Neuronal stem cell (in vitro differentiated cells): ENCODE data around the gene PDE5A.

Source experiments
- DNase-seq: peaks from one replicate; pipeline ENCODE4 v3.0.0-alpha.2; 2013; ENCODE audit warnings: low spot score
- H2AFZ ChIP-seq: one replicate; pipeline ENCODE4 v1.6.1; 2013; ENCODE audit warnings: mild to moderate bottlenecking, low read length, inconsistent platforms
- H2AK5ac ChIP-seq: 2 replicates; pipeline ENCODE4 v1.6.1; 2013; ENCODE audit warnings: low read depth, mild to moderate bottlenecking, inconsistent platforms, low read length, moderate library complexity, mixed read lengths
- H2BK120ac ChIP-seq: 2 replicates; pipeline ENCODE4 v1.6.1; 2013; ENCODE audit warnings: low read depth, mild to moderate bottlenecking, inconsistent platforms, low read length, moderate library complexity, mixed read lengths
- H2BK12ac ChIP-seq: one replicate; pipeline ENCODE4 v1.6.1; 2013; ENCODE audit warnings: low read length, inconsistent platforms
- H2BK15ac ChIP-seq: 2 replicates; pipeline ENCODE4 v1.6.1; 2013; ENCODE audit warnings: mild to moderate bottlenecking, low read length, inconsistent platforms, mixed read lengths
- H2BK5ac ChIP-seq: one replicate; pipeline ENCODE4 v1.6.1; 2013; ENCODE audit warnings: inconsistent platforms, mild to moderate bottlenecking, low read length, moderate library complexity
- H3K14ac ChIP-seq: one replicate; pipeline ENCODE4 v1.6.1; 2013; ENCODE audit warnings: low read length, inconsistent platforms
- H3K18ac ChIP-seq: 2 replicates; pipeline ENCODE4 v1.6.1; 2013; ENCODE audit warnings: low read length, inconsistent platforms
- H3K23ac ChIP-seq: 2 replicates; pipeline ENCODE4 v1.6.1; 2013; ENCODE audit warnings: low read depth, mild to moderate bottlenecking, mixed read lengths, low read length, inconsistent platforms; ENCODE audit not compliant: poor library complexity
- H3K27ac ChIP-seq: replicated peaks from 3 replicates; pipeline ENCODE4 v1.5.1; 2013; ENCODE audit warnings: low read length, inconsistent platforms
- H3K27me3 ChIP-seq, 3 experiments: 2 replicates each; pipeline ENCODE4 v1.6.1; 2013; ENCODE audit warnings: low read length in 3 of 3, mild to moderate bottlenecking in 2 of 3, inconsistent platforms in 1 of 3, low read depth in 1 of 3, mixed read lengths in 1 of 3, moderate library complexity in 1 of 3; ENCODE audit not compliant: control insufficient read depth in 3 of 3, insufficient read depth in 3 of 3
- H3K36me3 ChIP-seq, 2 donors: replicated peaks in 1 of 2; 2 replicates each; pipeline ENCODE4 v1.6.1; 2013; ENCODE audit warnings: low read length in 2 of 2; ENCODE audit not compliant: control insufficient read depth in 2 of 2, insufficient read depth in 2 of 2
- H3K4ac ChIP-seq: 2 replicates; pipeline ENCODE4 v1.6.1; 2013; ENCODE audit warnings: inconsistent platforms, mild to moderate bottlenecking, low read length, moderate library complexity
- H3K4me1 ChIP-seq, 2 donors: 1 replicate in 1 of 2; 2 replicates in 1 of 2; pipeline ENCODE4 v1.6.1; 2013; ENCODE audit warnings: low read length in 2 of 2, low read depth in 1 of 2; ENCODE audit not compliant: control insufficient read depth in 2 of 2, insufficient read depth in 1 of 2
- H3K4me2 ChIP-seq: one replicate; pipeline ENCODE4 v1.6.1; 2013; ENCODE audit warnings: mild to moderate bottlenecking, low read length, inconsistent platforms; ENCODE audit not compliant: insufficient read depth, poor library complexity, severe bottlenecking
- H3K4me3 ChIP-seq, 2 donors: 2 replicates each; pipeline ENCODE4 v1.5.1; 2013; ENCODE audit warnings: low read length in 2 of 2, mild to moderate bottlenecking in 2 of 2, inconsistent platforms in 1 of 2, moderate library complexity in 1 of 2
- H3K79me1 ChIP-seq: one replicate; pipeline ENCODE4 v1.6.1; 2013; ENCODE audit warnings: low read depth, mild to moderate bottlenecking, inconsistent platforms, low read length, moderate library complexity
- H3K9ac ChIP-seq: one replicate; pipeline ENCODE4 v1.6.1; 2013; ENCODE audit warnings: mild to moderate bottlenecking, low read depth, low read length, inconsistent platforms; ENCODE audit not compliant: poor library complexity
- H3K9me3 ChIP-seq, 2 donors: replicated peaks in 1 of 2; 2 replicates each; pipeline versions ENCODE3 to v1.6.1; 2013; ENCODE audit warnings: low read length in 2 of 2, mild to moderate bottlenecking in 2 of 2, inconsistent platforms in 1 of 2, low read depth in 1 of 2, mixed read lengths in 1 of 2, moderate library complexity in 1 of 2; ENCODE audit not compliant: control insufficient read depth in 2 of 2, insufficient read depth in 1 of 2
- H4K8ac ChIP-seq: one replicate; pipeline ENCODE4 v1.6.1; 2013; ENCODE audit warnings: low read depth, mild to moderate bottlenecking, inconsistent platforms, low read length, moderate library complexity
- H4K91ac ChIP-seq: one replicate; pipeline ENCODE4 v1.6.1; 2013; ENCODE audit warnings: low read length, low read depth, mild to moderate bottlenecking, inconsistent platforms; ENCODE audit not compliant: poor library complexity
- WGBS, 2 donors: extraction: QIAGEN DNeasy Blood & Tissue Kit; methylation state at CpG; one replicate each; pipeline ENCODE4 v1.1.7; 2013; ENCODE audit warnings: missing lambda C conversion rate in 2 of 2, mixed read lengths in 1 of 2; ENCODE audit not compliant: insufficient read length in 2 of 2, insufficient replicate concordance in 1 of 2; ENCODE audit errors: extremely low coverage in 2 of 2; 5-methylcytosine and 5-hydroxymethylcytosine counted together

The PDE5A gene

GRCh38 chr4:119655111-119655837, 26.7 kb upstream of the PDE5A start:
- DNase-seq = no peak
- Histone ChIP-seq H3K4me2 (no peak overlapping the region), H3K27me3 (no peaks in the 10 kb centered on the region), H3K4me3 (no peak overlapping the region), H3K36me3 (no peaks in the 10 kb centered on the region), H3K9me3 (no peaks in the 10 kb centered on the region), H2BK12ac (no peak overlapping the region), H2AK5ac (no peak overlapping the region), H4K91ac (no peak overlapping the region), H3K4me1 (no peaks in the 10 kb centered on the region), H3K23ac (no peak overlapping the region), H3K4ac (no peak overlapping the region), H3K27ac (no peak overlapping the region), H2AFZ (no peak overlapping the region), H2BK5ac (no peak overlapping the region), H2BK120ac (no peak overlapping the region), H3K18ac (no peak overlapping the region), H3K9ac (no peak overlapping the region), H4K8ac (no peak overlapping the region), H3K79me1 (no peaks in the 10 kb centered on the region), H2BK15ac (no peak overlapping the region), H3K14ac (no peak overlapping the region)
- no CpG with 5 or more reads among the region's 4 CpGs for WGBS, 2 donors

DNA sequence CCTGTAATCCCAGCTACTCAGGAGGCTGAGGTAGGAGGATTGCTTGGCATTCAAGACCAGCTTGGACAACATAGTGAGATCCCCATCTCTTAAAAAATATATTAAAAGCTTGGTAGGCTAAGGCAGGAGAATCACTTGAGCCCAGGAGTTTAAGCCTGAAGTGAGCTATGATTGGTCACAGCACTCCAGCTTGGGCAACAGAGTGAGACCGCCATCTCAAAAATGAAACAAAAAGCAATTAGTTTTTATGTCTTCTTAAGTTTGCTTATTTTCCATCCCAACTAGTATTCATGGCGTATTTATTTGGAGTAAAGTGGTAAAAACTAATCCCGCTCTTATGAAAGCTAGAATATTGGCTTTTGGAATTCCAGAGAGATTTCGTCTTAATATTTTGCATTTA, 25.4 kb upstream of the PDE5A start:
- Histone ChIP-seq H3K4me1 (no peaks in the 10 kb centered on the region), H3K9ac (no peak overlapping the region), H3K18ac (no peak overlapping the region), H2BK15ac (no peak overlapping the region), H3K4me3 (no peak overlapping the region), H2BK120ac (no peak overlapping the region), H3K27ac (no peak overlapping the region), H2AFZ (no peak overlapping the region), H3K79me1 (no peaks in the 10 kb centered on the region), H4K91ac (no peak overlapping the region), H3K4me2 (no peak overlapping the region), H3K9me3 (no peaks in the 10 kb centered on the region), H3K4ac (no peak overlapping the region), H2BK12ac (no peak overlapping the region), H3K27me3 (no peaks in the 10 kb centered on the region), H4K8ac (no peak overlapping the region), H2BK5ac (no peak overlapping the region), H2AK5ac (no peak overlapping the region), H3K23ac (no peak overlapping the region), H3K36me3 (no peaks in the 10 kb centered on the region), H3K14ac (no peak overlapping the region)
- no peak for DNase-seq
- no CpG with 5 or more reads among the region's 4 CpGs for WGBS, 2 donors

- no peak overlapping the region for H2BK5ac ChIP-seq
- H4K91ac ChIP-seq = no peak overlapping the region
- no peak overlapping the region for H3K4me2 ChIP-seq
- no peak overlapping the region for H3K4ac ChIP-seq
- H3K14ac ChIP-seq = no peak overlapping the region
- DNase-seq = no peak
- H2BK120ac ChIP-seq = no peak overlapping the region
- H3K4me3 ChIP-seq = no peak overlapping the region
- H2BK12ac ChIP-seq = no peak overlapping the region
- no peak overlapping the region for H3K23ac ChIP-seq
- H3K9ac ChIP-seq = no peak overlapping the region
- no peak overlapping the region for H2BK15ac ChIP-seq
- H3K36me3 ChIP-seq = no peaks in the 10 kb centered on the region
- H2AFZ ChIP-seq = no peak overlapping the region
- peaks cover 0 to 2% of the 10 kb centered on the region in 2 donors for H3K4me1 ChIP-seq
- WGBS, 2 donors = no CpG with 5 or more reads among the region's 1 CpG
- H3K18ac ChIP-seq = no peak overlapping the region
- H3K79me1 ChIP-seq = no peaks in the 10 kb centered on the region
- no peaks in the 10 kb centered on the region for H3K27me3 ChIP-seq
- no peak overlapping the region for H4K8ac ChIP-seq
- no peak overlapping the region for H3K27ac ChIP-seq
- peaks cover 0 to 2% of the 10 kb centered on the region in 2 donors for H3K9me3 ChIP-seq
- no peak overlapping the region for H2AK5ac ChIP-seq
These were observed 24.4 kb upstream of the PDE5A start for GRCh38 chr4:119652998-119653397.

GRCh38 chr4:119648398-119648797, 19.8 kb upstream of the PDE5A start:
- no peak overlapping the region for H3K18ac ChIP-seq
- WGBS, 2 donors = no CpG with 5 or more reads among the region's 2 CpGs
- H3K4me3 ChIP-seq = no peak overlapping the region
- H3K9ac ChIP-seq = no peak overlapping the region
- no peak overlapping the region for H4K91ac ChIP-seq
- H3K14ac ChIP-seq = no peak overlapping the region
- peaks cover 0 to 8% (median 0%) of the 10 kb centered on the region in 3 experiments for H3K27me3 ChIP-seq
- no peak overlapping the region for H2BK5ac ChIP-seq
- no peak overlapping the region for H3K27ac ChIP-seq
- H2BK15ac ChIP-seq = no peak overlapping the region
- H3K4ac ChIP-seq = no peak overlapping the region
- H3K36me3 ChIP-seq = no peaks in the 10 kb centered on the region
- H2BK12ac ChIP-seq = no peak overlapping the region
- no peak overlapping the region for H2BK120ac ChIP-seq
- no peak overlapping the region for H3K23ac ChIP-seq
- H3K4me2 ChIP-seq = no peak overlapping the region
- H2AK5ac ChIP-seq = no peak overlapping the region
- H3K4me1 ChIP-seq = peaks cover 0 to 2% of the 10 kb centered on the region in 2 donors
- peaks cover 0 to 2% of the 10 kb centered on the region in 2 donors for H3K9me3 ChIP-seq
- DNase-seq = no peak
- H3K79me1 ChIP-seq = no peaks in the 10 kb centered on the region
- no peak overlapping the region for H2AFZ ChIP-seq
- no peak overlapping the region for H4K8ac ChIP-seq
